Right atrium auricular region (tissue), 2 donors: Measurements from ENCODE around the gene STAB2. TPM values are rescaled to one million over a fixed set of nuclear protein-coding genes. Genes with fewer than 3 reads are reported as not detected.

Experiments
- DNase-seq: peaks from one replicate; pipeline ENCODE4 v3.0.0-alpha.2; 2019; ENCODE audit warnings: low spot score
- H3K27ac ChIP-seq, 2 donors: fragments of 200-600 bp; sonication (generic); 1 replicate in 1 of 2; 2 replicates in 1 of 2; pipeline ENCODE4 v1.5.1; 2016 to 2019
- H3K27me3 ChIP-seq, 2 donors: fragments of 200-600 bp; sonication (generic); one replicate each; pipeline versions ENCODE4 v1.5.1 to v1.6.0; 2017 to 2019
- H3K36me3 ChIP-seq: fragments of 200-600 bp; sonication (generic); one replicate; pipeline ENCODE4 v1.5.1; 2016
- H3K4me1 ChIP-seq, 2 donors: fragments of 200-600 bp; sonication (generic); one replicate each; pipeline versions ENCODE4 v1.5.1 to v1.6.0; 2017 to 2019
- H3K4me3 ChIP-seq, 2 donors: fragments of 200-600 bp; sonication (generic); 1 replicate in 1 of 2; 2 replicates in 1 of 2; pipeline ENCODE4 v1.5.1; 2017 to 2019; ENCODE audit warnings: mild to moderate bottlenecking in 1 of 2, moderate library complexity in 1 of 2
- H3K9me3 ChIP-seq, 2 donors: fragments of 200-600 bp; sonication (generic); one replicate each; pipeline ENCODE4 v1.5.1; 2019
- total RNA-seq, 2 donors: library from RNA; depleted of rRNA; stranded (reverse); fragments of >200 nt; gene quantifications; one replicate each; pipeline ENCODE4 v1.1.0, GENCODE V29; 2016
- TF ChIP-seq, protein P1 (sequence below), 2 donors: fragments of 200-600 bp; sonication (generic); IDR thresholded peaks; one replicate each; pipeline ENCODE4 v1.5.1; 2019; ENCODE audit warnings: antibody characterized with exemption in 2 of 2

The STAB2 gene
- total RNA-seq, 2 donors from 2014 or later = 0.11 TPM; not detected in 1

GRCh38 chr12:103572312-103573045 is 14.6 kb upstream of the STAB2 start:
- no peaks in the 10 kb centered on the region for H3K27me3 ChIP-seq
- H3K27ac ChIP-seq = no peak overlapping the region
- H3K4me3 ChIP-seq = no peak overlapping the region
- H3K36me3 ChIP-seq = no peaks in the 10 kb centered on the region
- H3K4me1 ChIP-seq = peaks cover 0 to 9% of the 10 kb centered on the region in 2 donors
- TF ChIP-seq, protein P1, sequence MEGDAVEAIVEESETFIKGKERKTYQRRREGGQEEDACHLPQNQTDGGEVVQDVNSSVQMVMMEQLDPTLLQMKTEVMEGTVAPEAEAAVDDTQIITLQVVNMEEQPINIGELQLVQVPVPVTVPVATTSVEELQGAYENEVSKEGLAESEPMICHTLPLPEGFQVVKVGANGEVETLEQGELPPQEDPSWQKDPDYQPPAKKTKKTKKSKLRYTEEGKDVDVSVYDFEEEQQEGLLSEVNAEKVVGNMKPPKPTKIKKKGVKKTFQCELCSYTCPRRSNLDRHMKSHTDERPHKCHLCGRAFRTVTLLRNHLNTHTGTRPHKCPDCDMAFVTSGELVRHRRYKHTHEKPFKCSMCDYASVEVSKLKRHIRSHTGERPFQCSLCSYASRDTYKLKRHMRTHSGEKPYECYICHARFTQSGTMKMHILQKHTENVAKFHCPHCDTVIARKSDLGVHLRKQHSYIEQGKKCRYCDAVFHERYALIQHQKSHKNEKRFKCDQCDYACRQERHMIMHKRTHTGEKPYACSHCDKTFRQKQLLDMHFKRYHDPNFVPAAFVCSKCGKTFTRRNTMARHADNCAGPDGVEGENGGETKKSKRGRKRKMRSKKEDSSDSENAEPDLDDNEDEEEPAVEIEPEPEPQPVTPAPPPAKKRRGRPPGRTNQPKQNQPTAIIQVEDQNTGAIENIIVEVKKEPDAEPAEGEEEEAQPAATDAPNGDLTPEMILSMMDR (IDR thresholded peaks at IDR 0.05) = no peak
- no peaks in the 10 kb centered on the region for H3K9me3 ChIP-seq
- DNase-seq = no peak

DNA sequence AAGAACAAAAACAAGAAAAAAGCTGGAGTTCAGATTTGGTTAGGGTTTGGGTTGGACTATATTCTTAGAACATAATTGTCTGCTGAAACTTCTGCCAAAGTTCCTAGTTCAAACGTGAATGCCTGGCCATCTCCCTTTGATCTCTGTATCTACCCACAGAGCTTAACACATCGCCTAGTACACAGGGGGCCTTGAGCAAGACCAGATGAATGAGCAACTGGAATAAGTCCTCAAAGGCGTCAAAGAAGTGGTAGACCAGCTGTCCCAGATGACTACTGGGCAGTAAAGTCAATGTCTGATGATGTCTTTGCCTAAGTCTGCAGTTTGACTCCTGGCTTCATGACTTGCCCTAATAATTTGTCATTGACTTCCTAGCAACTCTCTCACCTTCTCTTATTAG is 13.9 kb upstream of the STAB2 start:
- H3K9me3 ChIP-seq = no peaks in the 10 kb centered on the region
- H3K36me3 ChIP-seq = no peaks in the 10 kb centered on the region
- H3K4me1 ChIP-seq = peaks cover 0 to 9% of the 10 kb centered on the region in 2 donors
- DNase-seq = no peak
- TF ChIP-seq, protein P1 (IDR thresholded peaks at IDR 0.05) = no peak
- no peak overlapping the region for H3K4me3 ChIP-seq
- no peaks in the 10 kb centered on the region for H3K27me3 ChIP-seq
- H3K27ac ChIP-seq = no peak overlapping the region

DNA sequence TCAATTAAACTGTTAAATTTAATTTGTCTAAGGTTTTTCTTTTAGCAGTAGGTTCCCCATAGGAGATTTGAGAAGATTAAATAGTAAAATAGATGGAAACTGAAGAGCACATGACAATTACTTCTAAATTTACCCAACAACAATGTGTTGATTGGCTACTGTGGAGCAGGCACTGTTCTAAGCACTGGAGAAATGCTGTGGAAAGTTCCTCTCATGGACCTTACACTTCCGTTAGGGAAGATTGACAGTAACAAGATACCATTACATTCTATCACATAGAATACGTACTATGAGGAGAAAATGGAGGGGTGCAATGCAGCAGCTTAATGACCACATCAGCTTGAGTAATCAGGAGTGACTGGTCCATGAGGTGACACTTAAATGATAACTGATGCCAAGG is 8.1 kb upstream of the STAB2 start:
- Histone ChIP-seq H3K27me3 (no peaks in the 10 kb centered on the region), H3K4me3 (no peak overlapping the region), H3K4me1 (peaks cover 0 to 9% of the 10 kb centered on the region in 2 donors), H3K9me3 (no peaks in the 10 kb centered on the region), H3K27ac (no peak overlapping the region), H3K36me3 (no peaks in the 10 kb centered on the region)
- TF ChIP-seq, protein P1 (IDR thresholded peaks at IDR 0.05) = no peak
- no peak for DNase-seq

- no peak for DNase-seq
Measured at GRCh38 chr12:103580026-103580425, 7.0 kb upstream of the STAB2 start.

DNA sequence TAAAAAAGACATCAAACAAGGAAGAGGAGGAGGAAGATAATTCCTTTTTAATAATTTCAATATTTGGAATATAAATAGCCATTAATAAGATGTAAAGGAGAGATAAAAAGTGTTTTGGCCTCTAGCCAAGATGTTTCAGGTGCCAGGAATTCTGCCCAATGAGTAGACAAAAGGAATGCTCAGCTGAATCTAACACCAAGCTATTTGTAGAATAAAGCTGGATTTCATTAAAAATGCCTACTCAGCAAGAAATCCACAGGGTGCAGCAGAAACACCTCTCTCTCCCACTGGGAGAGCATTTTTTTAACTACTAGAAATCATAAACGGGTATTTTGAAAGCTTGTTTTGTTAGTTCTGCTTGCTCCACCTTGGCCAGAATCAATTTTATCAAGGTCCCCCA is 4.1 kb upstream of the STAB2 start:
- DNase-seq = no peak
- TF ChIP-seq, protein P1 (IDR thresholded peaks at IDR 0.05) = no peak

More at GRCh38 chr12:103580026-103580425, 7.0 kb upstream of the STAB2 start:
- TF ChIP-seq, protein P1 (IDR thresholded peaks at IDR 0.05) = no peak
- Histone ChIP-seq H3K27me3 (no peaks in the 10 kb centered on the region), H3K4me3 (no peak overlapping the region), H3K36me3 (no peaks in the 10 kb centered on the region), H3K9me3 (no peaks in the 10 kb centered on the region), H3K4me1 (peaks cover 0 to 8% of the 10 kb centered on the region in 2 donors), H3K27ac (no peak overlapping the region)

GRCh38 chr12:103586132-103586531 is 941 bp upstream of the STAB2 start:
- no peak overlapping the region for H3K27ac ChIP-seq
- no peak for DNase-seq
- no peaks in the 10 kb centered on the region for H3K36me3 ChIP-seq
- H3K9me3 ChIP-seq = no peaks in the 10 kb centered on the region
- no peak overlapping the region for H3K4me3 ChIP-seq
- H3K27me3 ChIP-seq = no peaks in the 10 kb centered on the region
- TF ChIP-seq, protein P1 (IDR thresholded peaks at IDR 0.05) = peak in 1 of 2 donors; percentile 53
- no peaks in the 10 kb centered on the region for H3K4me1 ChIP-seq

More for the DNA sequence above, 4.1 kb upstream of the STAB2 start:
- H3K27me3 ChIP-seq = no peaks in the 10 kb centered on the region
- H3K9me3 ChIP-seq = no peaks in the 10 kb centered on the region
- no peaks in the 10 kb centered on the region for H3K36me3 ChIP-seq
- H3K4me3 ChIP-seq = no peak overlapping the region
- no peak overlapping the region for H3K27ac ChIP-seq
- no peaks in the 10 kb centered on the region for H3K4me1 ChIP-seq
